NCI-H1436 treated with DMSO at 0.1 percent for 48 hours (cell line): ENCODE measurements around the gene CCDC88B.

Source experiments
- DNase-seq: peaks from one replicate; lab custom pipeline; 2025; lab: John Stamatoyannopoulos, UW

Gene CCDC88B

GRCh38 chr11:64347193-64347867, 7.3 kb downstream of the CCDC88B start:
- no peak for DNase-seq

- no peak for DNase-seq
These were observed 8.5 kb downstream of the CCDC88B start for GRCh38 chr11:64348383-64349024.

- no peak for DNase-seq
These were observed 9.0 kb downstream of the CCDC88B start for GRCh38 chr11:64349025-64349387.

- DNase-seq = no peak
These were observed 9.4 kb downstream of the CCDC88B start for GRCh38 chr11:64349404-64349803.

GRCh38 chr11:64351136-64351631, 11.2 kb downstream of the CCDC88B start:
- DNase-seq = no peak

GRCh38 chr11:64352099-64352994, 12.3 kb downstream of the CCDC88B start:
- DNase-seq = no peak

GRCh38 chr11:64352995-64353714, 13.2 kb downstream of the CCDC88B start:
- DNase-seq = no peak

- DNase-seq = no peak
These were observed 13.9 kb downstream of the CCDC88B start for GRCh38 chr11:64353715-64354506.

GRCh38 chr11:64355078-64355940, 15.3 kb downstream of the CCDC88B start:
- no peak for DNase-seq

GRCh38 chr11:64356498-64357411, 16.8 kb downstream of the CCDC88B start:
- DNase-seq = no peak

GRCh38 chr11:64357446-64357845, 17.4 kb downstream of the CCDC88B start:
- DNase-seq = no peak

- no peak for DNase-seq
These were observed 18.0 kb downstream of the CCDC88B start for GRCh38 chr11:64357904-64358535.

GRCh38 chr11:64358536-64358906, 18.5 kb downstream of the CCDC88B start:
- DNase-seq = no peak

GRCh38 chr11:64358907-64359711, 19.1 kb downstream of the CCDC88B start, which contains the start of gene RPS6KA4:
Gene RPS6KA4 (plus strand): TSS chr11:64359162. CDS start chr11:64359236, 74 bp downstream.
- no peak for DNase-seq

- no peak for DNase-seq
These were observed 19.9 kb downstream of the CCDC88B start for GRCh38 chr11:64359712-64360445.

GRCh38 chr11:64360448-64360921, 20.5 kb downstream of the CCDC88B start:
- no peak for DNase-seq

- DNase-seq = no peak
These were observed 21.7 kb downstream of the CCDC88B start for GRCh38 chr11:64361659-64362058.
